ENCODE results near the gene ENO2. TPM values are rescaled to one million over a fixed set of nuclear protein-coding genes. Genes with fewer than 3 reads are reported as not detected.

The ENO2 gene
- total RNA-seq, 1 donor from 2014 or later = 32.2 TPM

GRCh38 chr12:6919588-6919987, 5.2 kb downstream of the ENO2 start:
- peaks cover 7% of the 10 kb centered on the region for H3K36me3 Mint-ChIP-seq
- no peak overlapping the region for H3K4me3 Mint-ChIP-seq
- no peak overlapping the region for H3K27ac Mint-ChIP-seq
- no peaks in the 10 kb centered on the region for H3K9me3 Mint-ChIP-seq
- no peak for TF ChIP-seq CTCF (conservative IDR thresholded peaks at IDR 0.05)
- H3K27me3 Mint-ChIP-seq = peaks cover 28% of the 10 kb centered on the region
- peaks cover 12% of the 10 kb centered on the region for H3K4me1 Mint-ChIP-seq (ENCODE audit: unreplicated experiment)
- no peak for DNase-seq (ENCODE audit: extremely low spot score, unreplicated experiment)

GRCh38 chr12:6921539-6921938, 7.2 kb downstream of the ENO2 start:
- H3K4me3 Mint-ChIP-seq = no peak overlapping the region
- H3K36me3 Mint-ChIP-seq = peaks cover 7% of the 10 kb centered on the region
- no peak for DNase-seq (ENCODE audit: extremely low spot score, unreplicated experiment)
- peaks cover 32% of the 10 kb centered on the region for H3K4me1 Mint-ChIP-seq (ENCODE audit: unreplicated experiment)
- H3K27me3 Mint-ChIP-seq = peaks cover 8% of the 10 kb centered on the region
- no peaks in the 10 kb centered on the region for H3K9me3 Mint-ChIP-seq
- TF ChIP-seq CTCF (conservative IDR thresholded peaks at IDR 0.05) = no peak
- H3K27ac Mint-ChIP-seq = peak overlapping the region; percentile 66

- no peak for DNase-seq (ENCODE audit: extremely low spot score, unreplicated experiment)
- Mint-ChIP-seq H3K36me3 (peaks cover 3% of the 10 kb centered on the region), H3K27ac (peak overlapping the region; percentile 66), H3K4me1 (ENCODE audit: unreplicated experiment) (peaks cover 35% of the 10 kb centered on the region), H3K27me3 (peaks cover 3% of the 10 kb centered on the region), H3K4me3 (no peak overlapping the region), H3K9me3 (no peaks in the 10 kb centered on the region)
- no peak for TF ChIP-seq CTCF (conservative IDR thresholded peaks at IDR 0.05)
Measured at GRCh38 chr12:6921996-6922946, 7.9 kb downstream of the ENO2 start.

GRCh38 chr12:6923003-6923732, 8.8 kb downstream of the ENO2 start:
- TF ChIP-seq CTCF (conservative IDR thresholded peaks at IDR 0.05) = no peak
- H3K36me3 Mint-ChIP-seq = peaks cover 3% of the 10 kb centered on the region
- H3K4me1 Mint-ChIP-seq (ENCODE audit: unreplicated experiment) = peaks cover 35% of the 10 kb centered on the region
- no peak overlapping the region for H3K27ac Mint-ChIP-seq
- no peaks in the 10 kb centered on the region for H3K9me3 Mint-ChIP-seq
- no peak overlapping the region for H3K4me3 Mint-ChIP-seq
- DNase-seq (ENCODE audit: extremely low spot score, unreplicated experiment) = no peak
- peaks cover 3% of the 10 kb centered on the region for H3K27me3 Mint-ChIP-seq

- peaks cover 35% of the 10 kb centered on the region for H3K4me1 Mint-ChIP-seq (ENCODE audit: unreplicated experiment)
- H3K27ac Mint-ChIP-seq = peak overlapping the region; percentile 95
- peaks cover 3% of the 10 kb centered on the region for H3K36me3 Mint-ChIP-seq
- DNase-seq (ENCODE audit: extremely low spot score, unreplicated experiment) = no peak
- H3K4me3 Mint-ChIP-seq = peak overlapping the region; percentile 89
- H3K9me3 Mint-ChIP-seq = no peaks in the 10 kb centered on the region
- H3K27me3 Mint-ChIP-seq = peaks cover 3% of the 10 kb centered on the region
- no peak for TF ChIP-seq CTCF (conservative IDR thresholded peaks at IDR 0.05)
Measured at GRCh38 chr12:6923851-6924250, 9.5 kb downstream of the ENO2 start.
